Erythroblast (primary cell): ENCODE measurements around the gene KCNK17.

Experiments used
- GATA1 ChIP-seq: IDR thresholded peaks from 2 replicates; pipeline ENCODE4 v1.6.1; 2011; ENCODE audit warnings: low read depth, mild to moderate bottlenecking, control low read depth, low read length, moderate library complexity
- POLR2A ChIP-seq: IDR thresholded peaks from 2 replicates; pipeline ENCODE4 v1.6.1; 2011; ENCODE audit warnings: mild to moderate bottlenecking, low read length

GRCh38 chr6:39313526-39314272 is 520 bp downstream of the KCNK17 start:
- TF ChIP-seq POLR2A (no peak), GATA1 (no peak)
